ENCODE results near the gene ACRBP.

- TF ChIP-seq POLR2A (IDR thresholded peaks at IDR 0.05; ENCODE audit: extremely low read depth, insufficient read length) (no peak), CTCF (IDR thresholded peaks at IDR 0.05; ENCODE audit: low read depth, low read length) (peak; percentile 57), MAX (IDR thresholded peaks at IDR 0.05; ENCODE audit: low read depth, low read length) (no peak)
These were observed 37.4 kb upstream of the ACRBP start for GRCh38 chr12:6684609-6685008.

Measured in NB4 (cell line).